HUES48 (cell line): ENCODE measurements around the gene ASCC2.

Experiments used
- H3K27ac ChIP-seq: one replicate; pipeline ENCODE4 v1.7.0; 2013; ENCODE audit warnings: low read depth, low read length, inconsistent platforms
- H3K27me3 ChIP-seq: 2 replicates; pipeline ENCODE4 v1.6.1; 2013; ENCODE audit warnings: mild to moderate bottlenecking, low read length; ENCODE audit not compliant: control insufficient read depth, insufficient read depth
- H3K36me3 ChIP-seq: 2 replicates; pipeline ENCODE4 v1.6.1; 2013; ENCODE audit warnings: low read length; ENCODE audit not compliant: control insufficient read depth, insufficient read depth
- H3K4me1 ChIP-seq: 2 replicates; pipeline ENCODE4 v1.6.1; 2013; ENCODE audit warnings: mild to moderate bottlenecking, low read length; ENCODE audit not compliant: control insufficient read depth, insufficient read depth
- H3K4me3 ChIP-seq: 2 replicates; pipeline ENCODE4 v1.5.1; 2013; ENCODE audit warnings: mild to moderate bottlenecking, low read depth, low read length
- H3K9ac ChIP-seq: 2 replicates; pipeline ENCODE4 v1.6.1; 2013; ENCODE audit warnings: mild to moderate bottlenecking, low read depth, low read length, moderate library complexity
- H3K9me3 ChIP-seq: 2 replicates; pipeline ENCODE4 v1.6.1; 2013; ENCODE audit warnings: low read length; ENCODE audit not compliant: control insufficient read depth, insufficient read depth

The ASCC2 gene

GRCh38 chr22:29768052-29768693 is 69.9 kb downstream of the ASCC2 start:
- Histone ChIP-seq H3K9ac (peak overlapping the region; percentile 84; the same call in 1 of the 2 replicates), H3K4me3 (peak overlapping the region; percentile 98), H3K4me1 (peaks cover 10% of the 10 kb centered on the region), H3K9me3 (no peaks in the 10 kb centered on the region), H3K27me3 (no peaks in the 10 kb centered on the region), H3K36me3 (peaks cover 20% of the 10 kb centered on the region), H3K27ac (no peak overlapping the region)

DNA sequence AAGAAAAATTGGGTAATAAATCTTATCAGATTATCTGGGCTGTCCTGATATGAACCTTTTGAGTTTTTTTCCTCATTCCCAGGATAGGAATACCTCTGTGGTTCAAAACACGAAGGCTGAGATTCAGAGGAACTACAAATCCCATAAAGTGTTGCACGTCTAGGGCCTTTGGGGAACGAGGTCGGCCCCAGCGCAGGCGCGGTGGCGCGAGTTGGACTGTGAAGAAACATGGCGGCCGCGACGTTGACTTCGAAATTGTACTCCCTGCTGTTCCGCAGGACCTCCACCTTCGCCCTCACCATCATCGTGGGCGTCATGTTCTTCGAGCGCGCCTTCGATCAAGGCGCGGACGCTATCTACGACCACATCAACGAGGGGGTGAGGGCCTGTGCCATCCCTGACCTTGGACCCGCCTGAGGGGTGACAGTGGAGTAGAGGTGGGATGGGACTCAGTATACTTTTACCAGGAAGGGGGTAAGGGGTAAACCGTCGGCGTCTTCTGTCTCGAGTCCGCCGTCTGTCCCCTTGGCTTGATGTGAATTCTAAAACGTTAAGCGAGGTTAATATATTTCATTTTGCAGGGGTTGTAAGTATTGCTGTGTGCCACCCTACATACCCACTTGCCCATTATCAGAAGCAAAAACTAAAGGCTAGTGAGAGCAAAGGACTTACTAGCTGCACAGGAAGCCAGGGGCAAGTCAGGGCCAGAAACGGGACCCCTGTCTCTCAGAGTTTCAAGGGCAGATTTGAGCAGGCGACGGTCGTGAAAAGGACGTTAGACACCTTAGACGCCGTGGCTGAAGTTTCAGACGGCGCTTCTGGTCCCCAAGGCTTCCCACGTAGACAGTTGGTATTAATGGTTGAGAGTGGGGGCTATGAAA is 70.7 kb downstream of the ASCC2 start, which contains the start of gene UQCR10:
UQCR10 (plus strand) TSS at position 199 of the 881 bp plus-strand sequence; CDS start at position 229, 30 bp downstream.
- Histone ChIP-seq H3K4me3 (peak within 1 kb of the TSS; percentile 98), H3K27me3 (no peaks in the 10 kb centered on the region), H3K9me3 (no peaks in the 10 kb centered on the region), H3K4me1 (peaks cover 10% of the 10 kb centered on the region), H3K9ac (peak within 1 kb of the TSS; percentile 84), H3K36me3 (peaks cover 20% of the 10 kb centered on the region), H3K27ac (peak within 1 kb of the TSS; percentile 91)

- peak within 1 kb of the TSS; percentile 84 for H3K9ac ChIP-seq
- peak within 1 kb of the TSS; percentile 91 for H3K27ac ChIP-seq
- peaks cover 10% of the 10 kb centered on the region for H3K4me1 ChIP-seq
- H3K36me3 ChIP-seq = peaks cover 20% of the 10 kb centered on the region
- H3K27me3 ChIP-seq = no peaks in the 10 kb centered on the region
- H3K9me3 ChIP-seq = no peaks in the 10 kb centered on the region
- peak within 1 kb of the TSS; percentile 98 for H3K4me3 ChIP-seq
Measured at GRCh38 chr22:29766632-29767170, 71.4 kb downstream of the ASCC2 start, which contains the start of gene ZMAT5. ZMAT5 (minus strand) TSS chr22:29767007; CDS start chr22:29748544, 18,463 bp downstream.

DNA sequence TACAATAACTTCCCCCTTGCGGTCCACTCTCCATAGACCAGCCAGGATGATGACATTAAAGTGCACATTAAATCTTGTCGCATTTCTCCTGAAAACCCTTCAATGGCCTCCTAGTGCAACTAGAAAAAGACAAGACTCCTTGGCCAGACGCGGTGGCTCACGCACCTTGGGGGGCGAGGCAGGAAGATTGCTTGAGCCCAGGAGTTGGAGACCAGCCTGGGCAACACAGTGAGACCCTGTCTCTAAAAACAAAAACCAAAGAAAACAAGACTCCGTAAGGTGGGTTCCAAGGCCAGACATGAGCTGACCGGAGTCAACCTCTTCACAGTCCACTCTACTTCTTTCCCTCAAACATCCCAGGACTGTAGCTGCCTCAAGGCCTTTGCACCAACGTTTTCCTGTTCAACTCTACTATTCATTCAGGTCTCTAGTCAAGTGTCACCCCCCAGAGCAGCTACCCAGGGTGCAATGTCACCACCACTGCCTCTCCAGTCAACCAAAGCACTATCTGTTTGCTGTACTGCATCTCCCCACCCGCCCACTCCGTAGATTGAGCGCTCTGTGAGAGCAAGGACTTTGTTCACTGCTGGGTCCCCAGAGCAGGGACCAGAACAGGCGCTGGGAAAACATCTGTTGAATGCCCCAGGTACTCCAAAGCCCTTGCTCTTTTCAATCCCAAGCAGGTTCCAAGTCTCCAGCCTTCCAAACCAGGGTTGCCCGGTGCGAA is 72.0 kb downstream of the ASCC2 start:
- Histone ChIP-seq H3K4me1 (peaks cover 10% of the 10 kb centered on the region), H3K36me3 (peaks cover 20% of the 10 kb centered on the region), H3K9me3 (no peaks in the 10 kb centered on the region), H3K27me3 (no peaks in the 10 kb centered on the region), H3K9ac (peak overlapping the region; percentile 61), H3K4me3 (peak overlapping the region; percentile 98), H3K27ac (peak overlapping the region; percentile 91)

GRCh38 chr22:29762263-29762662 is 75.8 kb downstream of the ASCC2 start:
- H3K27me3 ChIP-seq = no peaks in the 10 kb centered on the region
- no peak overlapping the region for H3K4me3 ChIP-seq
- peaks cover 5% of the 10 kb centered on the region; the same call in 1 of the 2 replicates for H3K4me1 ChIP-seq
- H3K9me3 ChIP-seq = no peaks in the 10 kb centered on the region
- H3K27ac ChIP-seq = no peak overlapping the region
- H3K36me3 ChIP-seq = no peaks in the 10 kb centered on the region
- no peak overlapping the region for H3K9ac ChIP-seq

- Histone ChIP-seq H3K27ac (no peak overlapping the region), H3K27me3 (no peaks in the 10 kb centered on the region), H3K9ac (no peak overlapping the region), H3K4me3 (no peak overlapping the region), H3K4me1 (no peaks in the 10 kb centered on the region), H3K9me3 (no peaks in the 10 kb centered on the region), H3K36me3 (no peaks in the 10 kb centered on the region)
Measured at GRCh38 chr22:29758959-29759358, 79.1 kb downstream of the ASCC2 start.

DNA sequence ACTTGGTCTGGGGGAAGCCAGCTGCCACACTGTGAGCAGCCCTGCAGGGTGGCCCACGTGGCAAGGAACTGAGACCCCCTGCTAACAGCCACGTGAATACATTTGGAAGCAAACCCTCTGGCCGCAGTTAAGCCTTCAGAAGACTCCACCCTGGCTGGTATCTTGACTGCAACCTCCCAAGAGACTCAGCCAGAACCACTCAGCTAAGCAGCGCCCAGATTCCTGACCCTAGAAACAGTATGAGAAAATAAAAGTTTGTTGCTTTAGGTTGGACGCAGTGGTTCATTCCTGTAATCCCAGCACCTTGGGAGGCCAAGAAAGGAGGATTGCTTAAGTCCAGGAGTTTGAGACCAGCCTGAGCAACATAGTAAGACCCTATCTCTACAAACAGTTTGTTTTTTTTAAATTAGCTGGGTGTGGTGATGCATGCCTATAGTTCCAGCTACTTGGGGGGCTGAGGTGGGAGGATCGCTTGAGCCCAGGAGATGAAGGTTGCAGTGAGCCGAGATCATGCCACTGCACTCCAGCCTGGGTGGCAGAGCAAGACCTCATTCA is 79.9 kb downstream of the ASCC2 start:
- H3K9me3 ChIP-seq = no peaks in the 10 kb centered on the region
- no peaks in the 10 kb centered on the region for H3K27me3 ChIP-seq
- no peaks in the 10 kb centered on the region for H3K4me1 ChIP-seq
- no peak overlapping the region for H3K4me3 ChIP-seq
- peak overlapping the region; percentile 24 for H3K27ac ChIP-seq
- no peak overlapping the region for H3K9ac ChIP-seq
- no peaks in the 10 kb centered on the region for H3K36me3 ChIP-seq

DNA sequence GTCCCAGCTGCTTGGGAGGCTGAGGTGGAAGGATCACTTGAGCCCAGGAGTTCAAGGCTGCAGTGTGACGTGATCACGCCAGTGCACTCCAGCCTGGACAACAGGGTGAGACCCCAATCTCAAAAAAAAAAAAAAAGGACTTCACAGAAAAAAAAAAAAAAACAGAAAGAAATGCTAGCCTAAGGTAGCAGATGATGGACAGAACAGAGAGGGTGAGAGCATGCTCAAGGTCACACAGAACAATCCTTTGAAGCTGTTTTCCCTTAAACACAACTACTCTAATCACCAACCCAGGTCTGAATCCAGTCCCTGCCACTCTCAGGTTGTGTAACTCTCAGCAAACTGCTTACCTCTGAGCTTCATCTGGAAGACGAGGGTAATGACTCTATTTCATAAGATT is 81.0 kb downstream of the ASCC2 start:
- H3K4me1 ChIP-seq = no peaks in the 10 kb centered on the region

DNA sequence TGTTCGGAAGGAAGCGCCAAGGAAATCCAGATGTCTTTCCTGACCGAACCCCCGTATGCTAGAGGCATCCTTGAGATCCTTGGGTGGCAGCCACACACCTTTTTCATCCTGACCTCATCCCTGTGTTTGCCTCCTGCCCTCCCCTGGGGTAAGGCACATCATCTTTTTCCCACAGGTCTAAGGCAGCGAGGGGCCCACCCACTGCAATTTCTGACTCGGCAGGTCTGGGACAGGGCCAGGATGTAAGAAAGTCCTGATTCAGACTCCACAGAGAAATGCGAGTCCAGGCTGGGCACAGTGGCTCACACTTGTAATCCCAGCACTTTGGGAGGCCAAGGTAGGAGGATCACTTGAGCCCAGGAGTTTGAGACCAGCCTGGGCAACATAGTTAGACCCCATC is 81.7 kb downstream of the ASCC2 start:
- H3K36me3 ChIP-seq = no peaks in the 10 kb centered on the region
- no peak overlapping the region for H3K27ac ChIP-seq
- no peak overlapping the region for H3K9ac ChIP-seq
- no peaks in the 10 kb centered on the region for H3K27me3 ChIP-seq
- no peaks in the 10 kb centered on the region for H3K4me1 ChIP-seq
- H3K4me3 ChIP-seq = no peak overlapping the region
- H3K9me3 ChIP-seq = no peaks in the 10 kb centered on the region

More for the DNA sequence above, 81.0 kb downstream of the ASCC2 start:
- Histone ChIP-seq H3K27me3 (no peaks in the 10 kb centered on the region), H3K4me3 (no peak overlapping the region), H3K36me3 (no peaks in the 10 kb centered on the region), H3K9ac (no peak overlapping the region), H3K9me3 (no peaks in the 10 kb centered on the region), H3K27ac (no peak overlapping the region)

- no peak overlapping the region for H3K27ac ChIP-seq
- H3K4me1 ChIP-seq = no peaks in the 10 kb centered on the region
- H3K27me3 ChIP-seq = no peaks in the 10 kb centered on the region
- no peak overlapping the region for H3K4me3 ChIP-seq
- H3K9ac ChIP-seq = no peak overlapping the region
- no peaks in the 10 kb centered on the region for H3K36me3 ChIP-seq
- H3K9me3 ChIP-seq = no peaks in the 10 kb centered on the region
Measured at GRCh38 chr22:29755889-29756288, 82.2 kb downstream of the ASCC2 start.
